GM12891 (cell line): ENCODE measurements around the gene ABI1.

Experiments used
- PAX5 ChIP-seq: IDR thresholded peaks from 2 replicates; pipeline ENCODE4 v1.6.1; 2011; ENCODE audit warnings: low read length, moderate library complexity, mild to moderate bottlenecking; ENCODE audit not compliant: insufficient read depth, severe bottlenecking
- POLR2A ChIP-seq: IDR thresholded peaks from 2 replicates; pipeline ENCODE4 v1.6.1; 2011; ENCODE audit warnings: low read depth, low read length, control low read depth
- POLR2AphosphoS5 ChIP-seq: IDR thresholded peaks from 2 replicates; pipeline ENCODE4 v1.6.1; 2011; ENCODE audit warnings: low read depth, low read length, control low read depth
- POU2F2 ChIP-seq: IDR thresholded peaks from 2 replicates; pipeline ENCODE4 v1.6.1; 2011; ENCODE audit warnings: low read depth, mild to moderate bottlenecking, control low read depth, low read length, moderate library complexity
- TAF1 ChIP-seq: IDR thresholded peaks from 2 replicates; pipeline ENCODE4 v1.6.1; 2011; ENCODE audit warnings: low read depth, low read length, control low read depth

- no peak for TF ChIP-seq POLR2AphosphoS5
- no peak for TF ChIP-seq POLR2A
- no peak for TF ChIP-seq TAF1
- TF ChIP-seq PAX5: no peak
- no peak for TF ChIP-seq POU2F2
Measured at GRCh38 chr10:26857991-26858706, 2.6 kb downstream of the ABI1 start.
